HCT116 (cell line): ENCODE measurements around the gene ANKRD9.

Source experiments
- CBX3 ChIP-seq: IDR thresholded peaks from 2 replicates; pipeline ENCODE4 v1.6.1; 2012; ENCODE audit warnings: low read depth
- CEBPB ChIP-seq: IDR thresholded peaks from 2 replicates; pipeline ENCODE4 v1.6.1; 2012; ENCODE audit warnings: low read depth
- CTCF ChIP-seq, 3 experiments: fragments of 200-600 bp in 1 of 3; sonication (generic) in 1 of 3; IDR thresholded peaks in 2 of 3; conservative IDR thresholded peaks in 1 of 3; 2 replicates each; pipeline ENCODE4 v1.5.1; 2012 to 2017; ENCODE audit warnings: low read depth in 2 of 3, low read length in 2 of 3, antibody characterized with exemption in 1 of 3, borderline replicate concordance in 1 of 3, control low read depth in 1 of 3, mild to moderate bottlenecking in 1 of 3, mixed read lengths in 1 of 3, mixed run types in 1 of 3, moderate library complexity in 1 of 3; ENCODE audit not compliant: insufficient read depth in 1 of 3
- EZH2 ChIP-seq: fragments of 200-600 bp; sonication (generic); IDR thresholded peaks from 2 replicates; pipeline ENCODE4 v1.6.1; 2017; ENCODE audit warnings: antibody characterized with exemption, mixed run types
- EZH2phosphoT487 ChIP-seq: fragments of 200-600 bp; IDR thresholded peaks from 2 replicates; pipeline ENCODE4 v1.6.1; 2018; ENCODE audit warnings: antibody characterized with exemption, borderline replicate concordance
- JUND ChIP-seq: IDR thresholded peaks from 2 replicates; pipeline ENCODE4 v1.6.1; 2012
- MAX ChIP-seq: IDR thresholded peaks from 2 replicates; pipeline ENCODE4 v1.6.1; 2012
- POLR2A ChIP-seq: IDR thresholded peaks from 2 replicates; pipeline ENCODE4 v1.7.0; 2011; ENCODE audit warnings: borderline replicate concordance; ENCODE audit not compliant: insufficient read depth, insufficient read length; ENCODE audit errors: extremely low read depth
- POLR2AphosphoS5 ChIP-seq: IDR thresholded peaks from 2 replicates; pipeline ENCODE4 v1.6.1; 2011; ENCODE audit warnings: mild to moderate bottlenecking, low read depth, low read length, moderate library complexity
- RAD21 ChIP-seq: IDR thresholded peaks from 2 replicates; pipeline ENCODE4 v1.6.1; 2012; ENCODE audit warnings: low read depth, mild to moderate bottlenecking
- SIN3A ChIP-seq: IDR thresholded peaks from 2 replicates; pipeline ENCODE4 v1.6.1; 2012; ENCODE audit warnings: low read depth
- YY1 ChIP-seq: IDR thresholded peaks from 2 replicates; pipeline ENCODE4 v1.6.1; 2011; ENCODE audit warnings: low read length, low read depth, moderate library complexity, mild to moderate bottlenecking; ENCODE audit not compliant: insufficient replicate concordance; ENCODE audit errors: extremely low read depth
- ZBTB33 ChIP-seq: IDR thresholded peaks from 2 replicates; pipeline ENCODE4 v1.6.1; 2011; ENCODE audit warnings: mild to moderate bottlenecking, low read length, moderate library complexity; ENCODE audit not compliant: insufficient replicate concordance; ENCODE audit errors: extremely low read depth
- ZFX ChIP-seq: fragments of 450-650 bp; IDR thresholded peaks from 2 replicates; pipeline ENCODE4 v1.6.1; 2017

- TF ChIP-seq EZH2 (no peak), CTCF (IDR thresholded peaks at IDR 0.05 in 2 of 3, conservative IDR thresholded peaks at IDR 0.05 in 1 of 3; ENCODE audit: borderline replicate concordance in 1 of 3, insufficient read depth in 1 of 3, low read depth in 2 of 3, low read length in 2 of 3) (no peak), MAX (no peak), EZH2phosphoT487 (no peak), RAD21 (no peak), SIN3A (no peak), POLR2A (no peak), POLR2AphosphoS5 (no peak; the same call in 1 of the 2 replicates), CEBPB (no peak), ZFX (peak; percentile 68), YY1 (no peak), JUND (no peak), ZBTB33 (no peak), CBX3 (no peak)
Measured at GRCh38 chr14:102508774-102509745, 516 bp downstream of the ANKRD9 start.
